GM12874 (cell line): ENCODE measurements around the gene CXXC4.

Source experiments
- TF ChIP-seq, protein P1 (sequence below): IDR thresholded peaks from 2 replicates; pipeline ENCODE4 v1.5.1; 2011; ENCODE audit warnings: low read depth, mild to moderate bottlenecking, control low read depth, low read length, moderate library complexity; ENCODE audit not compliant: insufficient read depth

The CXXC4 gene

DNA sequence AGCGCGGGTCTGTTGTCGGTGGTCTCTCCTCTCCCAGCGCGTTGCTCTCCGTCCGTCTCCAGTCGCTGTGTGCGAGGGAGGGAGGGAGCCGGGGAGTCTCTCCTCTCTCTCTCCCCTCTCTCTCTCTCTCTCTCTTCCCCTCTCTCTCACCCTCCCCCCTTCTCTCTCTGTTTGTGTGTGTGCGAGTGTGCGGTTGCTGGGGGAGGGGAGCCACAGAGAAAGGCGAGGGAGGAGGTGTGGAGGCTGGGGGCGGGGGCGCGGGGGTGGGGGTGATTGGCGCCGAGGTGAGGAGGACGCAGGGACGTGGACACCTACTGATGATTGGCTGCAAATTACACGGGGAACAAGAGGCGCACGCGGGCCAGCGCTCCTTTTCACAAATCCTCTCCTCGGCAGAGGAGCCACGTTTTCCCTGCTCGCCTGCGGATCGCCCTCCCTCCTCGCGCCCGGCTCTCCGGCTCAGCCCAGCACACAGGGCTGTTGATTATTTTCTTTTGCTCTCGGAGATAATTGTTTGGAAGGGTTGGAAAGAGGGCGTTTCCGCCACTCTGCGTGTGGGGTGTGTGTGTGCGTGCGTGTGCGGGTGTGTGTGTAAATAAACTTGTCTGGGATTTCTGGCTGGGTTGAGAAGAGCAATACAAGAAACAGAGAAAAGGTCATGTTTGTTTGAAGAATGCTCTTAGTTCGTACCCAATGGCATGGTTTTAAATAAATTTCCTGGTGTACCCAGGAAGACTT lies at the start of gene CXXC4:
CXXC4 (minus strand) TSS at position 73 of the 738 bp plus-strand sequence. CDS start 3,092 bp downstream, outside the sequence.
- TF ChIP-seq, protein P1, sequence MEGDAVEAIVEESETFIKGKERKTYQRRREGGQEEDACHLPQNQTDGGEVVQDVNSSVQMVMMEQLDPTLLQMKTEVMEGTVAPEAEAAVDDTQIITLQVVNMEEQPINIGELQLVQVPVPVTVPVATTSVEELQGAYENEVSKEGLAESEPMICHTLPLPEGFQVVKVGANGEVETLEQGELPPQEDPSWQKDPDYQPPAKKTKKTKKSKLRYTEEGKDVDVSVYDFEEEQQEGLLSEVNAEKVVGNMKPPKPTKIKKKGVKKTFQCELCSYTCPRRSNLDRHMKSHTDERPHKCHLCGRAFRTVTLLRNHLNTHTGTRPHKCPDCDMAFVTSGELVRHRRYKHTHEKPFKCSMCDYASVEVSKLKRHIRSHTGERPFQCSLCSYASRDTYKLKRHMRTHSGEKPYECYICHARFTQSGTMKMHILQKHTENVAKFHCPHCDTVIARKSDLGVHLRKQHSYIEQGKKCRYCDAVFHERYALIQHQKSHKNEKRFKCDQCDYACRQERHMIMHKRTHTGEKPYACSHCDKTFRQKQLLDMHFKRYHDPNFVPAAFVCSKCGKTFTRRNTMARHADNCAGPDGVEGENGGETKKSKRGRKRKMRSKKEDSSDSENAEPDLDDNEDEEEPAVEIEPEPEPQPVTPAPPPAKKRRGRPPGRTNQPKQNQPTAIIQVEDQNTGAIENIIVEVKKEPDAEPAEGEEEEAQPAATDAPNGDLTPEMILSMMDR = no peak

DNA sequence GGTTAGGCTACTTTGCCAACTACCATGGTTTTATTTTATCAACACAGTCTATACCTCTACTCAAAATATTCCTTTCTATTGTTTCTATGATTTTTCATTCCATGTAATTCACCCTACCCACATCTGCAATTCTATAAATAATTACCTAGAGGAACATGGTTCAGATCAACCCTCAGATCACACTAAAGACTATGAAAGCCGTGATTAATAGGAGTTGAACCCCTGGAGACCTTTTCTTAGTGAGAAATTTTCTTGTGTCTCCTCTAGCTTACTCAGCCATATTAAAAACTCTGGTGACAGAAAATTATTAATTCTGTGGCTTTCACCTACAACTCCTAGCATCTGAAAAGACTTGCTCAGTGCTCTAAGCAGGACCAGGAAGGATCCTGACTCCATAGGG lies 38.5 kb upstream of the CXXC4 start:
- TF ChIP-seq, protein P1 = no peak

DNA sequence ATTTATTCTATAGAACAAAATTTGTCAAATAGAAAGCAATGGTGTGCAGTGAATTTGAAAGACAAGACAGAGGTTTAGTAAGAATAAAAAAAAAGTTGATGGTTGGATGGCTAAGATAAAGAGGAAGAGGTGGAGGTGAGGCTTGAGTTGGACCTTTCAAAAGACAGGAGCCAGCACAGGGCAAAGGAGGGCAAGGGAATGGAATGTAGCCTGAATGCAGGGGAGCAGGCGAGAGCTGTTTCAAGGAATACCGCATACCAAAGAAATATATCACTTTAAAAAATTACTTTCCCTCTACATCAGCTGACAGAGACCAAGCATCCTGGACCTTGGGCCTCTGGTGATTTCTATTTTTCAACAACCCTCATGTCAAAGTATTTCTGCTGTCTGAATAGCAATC lies 38.0 kb upstream of the CXXC4 start:
- TF ChIP-seq, protein P1 = no peak

DNA sequence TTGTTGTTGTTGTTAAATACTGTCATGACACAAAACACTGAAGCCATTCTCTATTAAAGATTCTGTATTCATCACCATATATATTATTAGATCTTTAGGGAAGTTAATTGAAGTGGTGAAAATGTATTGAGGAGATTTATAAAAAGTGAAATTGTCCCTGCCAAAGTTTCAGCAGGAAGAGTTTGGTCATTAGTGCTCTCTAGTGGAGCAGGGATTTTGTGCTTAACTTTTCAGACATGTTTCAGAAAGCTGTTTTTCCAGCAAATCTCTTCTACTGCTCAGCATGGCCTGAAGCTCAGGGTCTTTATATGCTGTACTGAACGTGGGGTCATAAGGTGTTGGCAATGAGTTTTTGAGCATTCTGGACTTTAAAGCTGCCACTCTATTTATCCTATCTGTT lies 36.7 kb upstream of the CXXC4 start:
- TF ChIP-seq, protein P1 = no peak

DNA sequence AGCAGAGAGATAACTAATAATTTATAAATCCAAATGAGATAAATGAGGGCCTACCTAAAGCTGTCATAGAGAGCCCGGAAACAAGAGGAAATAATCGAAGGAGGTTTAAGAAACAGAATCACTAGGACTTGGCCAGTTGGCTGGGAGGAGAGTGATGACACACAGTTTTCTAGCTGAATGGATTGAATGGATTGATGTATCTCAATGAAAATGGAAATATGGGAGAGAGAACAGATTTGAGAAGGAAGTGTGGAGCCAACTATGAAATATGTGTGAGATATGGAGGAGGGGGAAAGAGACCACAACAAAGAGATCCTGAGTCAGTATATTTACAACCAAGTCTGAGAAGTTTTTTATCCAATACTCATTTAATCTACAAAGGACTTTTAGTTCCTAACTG lies 35.7 kb upstream of the CXXC4 start:
- TF ChIP-seq, protein P1 = no peak

DNA sequence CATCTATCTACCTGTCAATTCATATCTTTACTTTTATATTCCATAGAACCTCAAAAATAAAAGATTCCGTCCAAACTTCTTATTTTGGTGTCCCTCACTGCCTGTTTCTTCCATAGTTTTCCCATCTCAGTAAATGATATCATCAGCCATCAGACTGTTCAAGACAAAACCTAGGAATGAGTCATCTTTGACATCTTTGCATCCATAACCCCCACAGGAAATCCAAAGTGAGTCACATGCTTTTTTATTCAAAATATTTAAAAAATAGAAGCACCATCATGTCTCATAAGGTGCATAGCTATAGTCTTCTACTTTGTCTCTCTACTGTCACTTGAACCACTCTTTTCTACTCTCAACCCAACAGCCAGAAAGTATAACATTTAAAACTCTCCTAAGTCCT lies 29.9 kb upstream of the CXXC4 start:
- TF ChIP-seq, protein P1 = no peak

DNA sequence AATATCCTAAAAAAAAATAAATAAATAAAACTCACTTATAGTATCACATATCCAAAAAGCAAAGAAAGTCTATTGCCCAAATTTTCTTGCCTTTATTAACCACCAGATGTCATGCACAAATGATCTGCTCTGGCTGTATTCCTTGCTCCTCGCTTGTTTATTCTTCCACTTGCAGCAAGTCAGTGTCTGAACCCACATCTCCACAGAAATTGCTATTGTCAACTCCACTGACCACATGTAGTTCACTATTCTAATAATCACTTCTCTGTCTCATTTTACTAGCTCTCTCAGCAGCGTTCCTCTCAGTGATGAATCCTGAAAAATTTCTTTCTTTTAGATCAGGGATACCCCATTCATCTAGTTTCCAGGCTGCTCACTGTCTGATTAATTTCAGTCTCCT lies 29.3 kb upstream of the CXXC4 start:
- TF ChIP-seq, protein P1 = no peak
